K562 (cell line): ENCODE results near the gene KIAA1958. TPM values are rescaled to one million over a fixed set of nuclear protein-coding genes. Genes with fewer than 3 reads are reported as not detected.

Experiments used
- ATAC-seq: fragments of 200-7000 bp; cut with Tn5 transposase; 3 replicates; pipeline ENCODE4 v1.9.1; 2020; ENCODE audit warnings: moderate library complexity
- BruUV-seq: library from RNA; stranded (reverse); fragments of 400-500 nt; replicated peaks from 2 replicates; lab custom pipeline; 2021; lab: Mats Ljungman, UMichigan
- CTCF ChIA-PET: fragments of 300-600 bp; formaldehyde crosslinking; extraction: SDS; loops from one replicate; lab custom pipeline; 2021; ENCODE audit warnings: low intra/inter-chr PET ratio; lab: Yijun Ruan, JAX
- POLR2A ChIA-PET: fragments of 300-600, 350-650 bp; sonication (Branson Sonifier 250); formaldehyde crosslinking; extraction: SDS; loops from one replicate; lab custom pipeline; 2021; ENCODE audit warnings: antibody characterized with exemption, inconsistent platforms; lab: Yijun Ruan, JAX
- DNase-seq, 4 experiments: peaks; one replicate each; pipeline versions ENCODE4 v3.0.0 to v3.0.0-alpha.2; 2011 to 2018; ENCODE audit warnings: low spot score in 3 of 4, mixed read lengths in 3 of 4; ENCODE audit errors: extremely low read depth in 1 of 4
- FAIRE-seq: peaks from 2 replicates; lab custom pipeline; 2011; peaks lifted over from hg19 to GRCh38; lab: Jason Lieb, UNC
- H2AFZ ChIP-seq: 2 replicates; pipeline ENCODE4 v1.6.0; 2011; ENCODE audit warnings: low read depth, low read length, control low read depth, inconsistent platforms
- H3K27ac ChIP-seq: fragments of 200-600 bp; 3 replicates; pipeline ENCODE4 v1.8.0; 2011; ENCODE audit warnings: low read depth, mild to moderate bottlenecking, control low read depth, inconsistent platforms, low read length, moderate library complexity, mixed read lengths; ENCODE audit errors: extremely low read depth
- H3K27me3 ChIP-seq, 2 experiments: fragments of 300-600 bp in 1 of 2; 2 replicates in 1 of 2; 3 replicates in 1 of 2; pipeline versions ENCODE4 v1.6.0 to v1.8.0; 2011; ENCODE audit warnings: inconsistent platforms in 2 of 2, low read length in 2 of 2, mild to moderate bottlenecking in 1 of 2, mixed read lengths in 1 of 2, moderate library complexity in 1 of 2; ENCODE audit not compliant: control insufficient read depth in 2 of 2, insufficient read depth in 2 of 2
- H3K36me3 ChIP-seq: fragments of 300-600 bp; 3 replicates; pipeline ENCODE4 v1.8.0; 2011; ENCODE audit warnings: mild to moderate bottlenecking, low read length, inconsistent platforms; ENCODE audit not compliant: control insufficient read depth, insufficient read depth
- H3K4me1 ChIP-seq, 2 experiments: fragments of 200-600 bp in 1 of 2; replicated peaks in 1 of 2; 2 replicates in 1 of 2; 3 replicates in 1 of 2; pipeline versions ENCODE4 v1.5.1 to v1.8.0; 2011; ENCODE audit warnings: inconsistent platforms in 2 of 2, low read length in 2 of 2, mild to moderate bottlenecking in 1 of 2, mixed read lengths in 1 of 2, moderate library complexity in 1 of 2; ENCODE audit not compliant: control insufficient read depth in 2 of 2, insufficient read depth in 2 of 2
- H3K4me2 ChIP-seq: 2 replicates; pipeline ENCODE4 v1.6.1; 2011; ENCODE audit warnings: low read length, control low read depth, inconsistent platforms, mixed read lengths; ENCODE audit not compliant: insufficient read depth
- H3K4me3 ChIP-seq: fragments of 200-600 bp; sonication (generic), shearing (Covaris generic); 2 replicates; pipeline ENCODE4 v1.5.1; 2016; ENCODE audit warnings: control low read depth, inconsistent platforms
- H3K79me2 ChIP-seq: fragments of 200-600 bp; 3 replicates; pipeline ENCODE4 v1.8.0; 2011; ENCODE audit warnings: low read length, inconsistent platforms; ENCODE audit not compliant: control insufficient read depth, insufficient read depth
- H3K9ac ChIP-seq, 2 experiments: 2 replicates each; pipeline versions ENCODE4 v1.6.0 to v1.6.1; 2011; ENCODE audit warnings: low read depth in 2 of 2, low read length in 2 of 2, control low read depth in 1 of 2, inconsistent platforms in 1 of 2, mild to moderate bottlenecking in 1 of 2, mixed read lengths in 1 of 2; ENCODE audit not compliant: insufficient read depth in 1 of 2
- H3K9me1 ChIP-seq: one replicate; pipeline ENCODE4 v1.6.0; 2011; ENCODE audit warnings: inconsistent platforms, mild to moderate bottlenecking, low read length, moderate library complexity; ENCODE audit not compliant: control insufficient read depth, insufficient read depth
- H3K9me3 ChIP-seq: replicated peaks from 2 replicates; pipeline ENCODE4 v1.5.1; 2011; ENCODE audit warnings: low read depth, low read length, inconsistent platforms; ENCODE audit not compliant: control insufficient read depth, insufficient read depth
- H4K20me1 ChIP-seq: replicated peaks from 2 replicates; pipeline ENCODE4 v1.6.1; 2011; ENCODE audit warnings: low read length, inconsistent platforms, mixed read lengths; ENCODE audit not compliant: control insufficient read depth, insufficient read depth
- C11orf30 ChIP-seq: fragments of 450-650 bp; IDR thresholded peaks from 2 replicates; pipeline ENCODE4 v1.6.1; 2016; ENCODE audit warnings: low read depth, mild to moderate bottlenecking
- CBFA2T3 ChIP-seq: fragments of 450-650 bp; IDR thresholded peaks from 2 replicates; pipeline ENCODE4 v1.6.1; 2017
- ETV1 ChIP-seq: fragments of 450-650 bp; conservative IDR thresholded peaks from 2 replicates; pipeline ENCODE4 v1.6.1; 2016; ENCODE audit warnings: missing genetic modification characterization, control low read depth, low read depth, missing compliant biosample characterization
- SMARCA5 ChIP-seq: fragments of 450-650 bp; IDR thresholded peaks from 2 replicates; pipeline ENCODE4 v1.6.1; 2016
- ZNF24 ChIP-seq: fragments of 450-650 bp; IDR thresholded peaks from 2 replicates; pipeline ENCODE4 v1.6.1; 2016
- ZNF316 ChIP-seq: fragments of 450-650 bp; IDR thresholded peaks from 2 replicates; pipeline ENCODE4 v1.6.1; 2016
- ZNF408 ChIP-seq: fragments of 250-450 bp; sonication (Bioruptor Pico); IDR thresholded peaks from 2 replicates; pipeline ENCODE4 v1.4.0; 2020; ENCODE audit warnings: low read depth, mild to moderate bottlenecking, moderate library complexity
- ZNF589 ChIP-seq: fragments of 200-800 bp; sonication (Bioruptor generic); IDR thresholded peaks from 2 replicates; pipeline ENCODE4 v1.6.1; 2016; ENCODE audit warnings: low read depth, missing genetic modification characterization, missing compliant biosample characterization
- in situ Hi-C: fragments of 300-500 bp; cut with MboI; formaldehyde crosslinking; loops from 4 replicates; pipeline ENCODE4 v1.15.0; 2018; ENCODE audit warnings: inconsistent platforms, mixed read lengths
- intact Hi-C: fragments of 100-400 bp; cut with micrococcal nuclease; formaldehyde crosslinking; loops from 2 replicates; pipeline ENCODE4 v1.14.2; 2022
- polyA plus RNA-seq, 8 experiments: library from polyadenylated mRNA; depleted of rRNA in 4 of 8; stranded (reverse) in 5 of 8; unstranded in 3 of 8; fragments of >200 nt; fragmentation: Nextera tagmentation in 2 of 8; fragmentation: Illumina TruSeq in 1 of 8; extraction: Ambion mirVana in 2 of 8; extraction: Trizol in 1 of 8; gene quantifications; 2 replicates each; pipeline versions ENCODE4 v1.2.1 to v1.2.3, GENCODE V29; 2011 to 2014; ENCODE audit warnings: inconsistent platforms in 1 of 8, missing spikeins in 1 of 8
- total RNA-seq, 7 experiments: library from RNA; depleted of rRNA in 6 of 7; stranded (reverse); fragments of >200 nt in 6 of 7; fragmentation: Illumina TruSeq in 2 of 7; extraction: Trizol in 2 of 7; gene quantifications; 2 replicates each; pipeline versions ENCODE4 v1.2.1 to v1.2.3, GENCODE V29; 2011 to 2021; ENCODE audit warnings: low replicate concordance in 1 of 7

KIAA1958 gene
- total and polyA plus RNA-seq, 9 of the 15 experiments (the other 6 are each of a cell fraction or from before 2014, with no cell fraction given) = 1.1 to 16.0 (median 10.1) TPM

DNA sequence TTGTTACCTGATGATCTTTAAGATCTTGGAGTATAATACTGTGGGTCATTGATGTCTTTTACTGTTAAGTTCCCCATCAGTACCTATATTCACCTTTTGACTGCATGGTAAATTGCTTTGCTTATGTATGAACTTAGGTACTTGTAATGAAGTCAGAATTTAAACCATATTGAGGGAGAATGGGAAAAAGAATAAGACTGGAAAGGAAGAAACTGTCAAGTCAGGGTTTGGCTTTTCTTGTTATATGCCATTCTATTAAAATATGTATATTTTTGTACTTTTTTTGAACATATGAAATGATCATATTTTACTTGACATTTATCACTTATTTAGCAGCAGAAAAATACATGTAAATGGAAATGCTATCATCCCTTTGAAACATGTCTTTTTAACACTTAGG lies 58.6 kb downstream of the KIAA1958 start:
- H3K36me3 ChIP-seq = no peaks in the 10 kb centered on the region
- no peak for FAIRE-seq
- POLR2A ChIA-PET = interaction anchor here (1.3 to 1.7 kb wide), 2 partner anchors 10 to 13 kb away, joined by 3 to 9 read pairs; no protein-coding TSS in a partner anchor
- peaks cover 83% of the 10 kb centered on the region for H3K79me2 ChIP-seq
- H2AFZ ChIP-seq = no peak overlapping the region
- H4K20me1 ChIP-seq = no peaks in the 10 kb centered on the region
- intact Hi-C loops (no loop called here), in situ Hi-C loops (no loop called here)
- CTCF ChIA-PET = no interaction called here
- H3K4me1 ChIP-seq = peaks cover 21 to 60% of the 10 kb centered on the region in 2 experiments
- no peak overlapping the region for H3K9ac ChIP-seq
- no peaks in the 10 kb centered on the region for H3K9me1 ChIP-seq
- H3K27ac ChIP-seq = peak overlapping the region; percentile 78; the same call in 2 of the 3 replicates
- no peak for DNase-seq
- no peak for ATAC-seq
- no peak overlapping the region for H3K4me3 ChIP-seq
- no peaks in the 10 kb centered on the region for H3K27me3 ChIP-seq
- H3K9me3 ChIP-seq = no peaks in the 10 kb centered on the region
- TF ChIP-seq ETV1 (tag) = 0 out of 2 replicates have a peak, but pooled peaks have one; percentile 12
- no peak for TF ChIP-seq CBFA2T3
- TF ChIP-seq SMARCA5 = 0 out of 2 replicates have a peak, but pooled peaks have one; percentile 18
- 0 out of 2 replicates have a peak, but pooled peaks have one; percentile 11 for TF ChIP-seq ZNF589 (CRISPR knock-in tag)
- peak; percentile 70 for TF ChIP-seq C11orf30
- TF ChIP-seq ZNF408 (CRISPR knock-in tag) = no peak
- TF ChIP-seq ZNF316 = peak; percentile 83
- TF ChIP-seq ZNF24 = no peak
- no peak overlapping the region for H3K4me2 ChIP-seq
- no TSS peak for BruUV-seq
